ENCODE results near the gene STARD3NL. TPM values are rescaled to one million over a fixed set of nuclear protein-coding genes. Genes with fewer than 3 reads are reported as not detected.

Gene STARD3NL
- polyA plus RNA-seq (233 and 240 TPM in 2 replicates), polyA minus RNA-seq (126 and 154 TPM in 2 replicates)

DNA sequence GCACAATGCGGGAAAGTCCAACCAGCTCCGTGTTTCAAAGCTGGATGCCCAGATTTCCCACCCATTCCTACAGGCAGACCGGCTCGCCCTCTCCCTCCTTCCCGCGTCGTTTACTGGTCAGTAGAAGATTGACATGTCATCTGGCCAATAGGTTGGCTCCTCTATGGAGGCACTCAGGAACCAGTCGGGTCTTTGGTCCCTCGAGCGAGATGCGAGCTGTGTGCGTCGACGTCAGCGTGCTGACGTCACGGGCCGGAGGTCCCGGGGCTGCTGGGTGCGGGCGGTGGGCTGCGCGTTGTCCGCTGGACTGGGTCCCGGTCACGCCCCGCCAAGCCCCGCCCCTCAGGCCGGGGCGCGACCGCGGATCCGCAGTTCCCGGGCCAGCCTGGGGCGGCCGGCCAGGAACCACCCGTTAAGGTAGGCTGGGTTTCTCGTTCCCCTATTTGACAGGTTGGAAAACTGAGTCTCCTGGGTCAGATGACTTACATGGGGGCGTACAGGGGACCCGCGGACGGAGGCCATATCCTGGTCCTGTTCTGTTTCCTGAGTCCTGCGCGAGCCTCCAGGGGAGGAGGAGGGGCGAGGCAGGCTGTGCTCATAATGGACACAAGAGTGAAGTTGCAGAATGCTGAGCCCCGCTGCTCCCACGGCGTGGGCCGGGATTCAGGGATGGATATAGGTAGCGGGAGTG, at the start of gene STARD3NL:
Gene STARD3NL (plus strand): TSS at position 242 of the 691 bp plus-strand sequence. CDS start 29,260 bp downstream, outside the sequence.
- H3K4me2 ChIP-seq (ENCODE audit: low read length): peak within 1 kb of the TSS; percentile 77
- H3K9me3 ChIP-seq (ENCODE audit: low read length): no peaks in the 10 kb centered on the region
- peak within 1 kb of the TSS; percentile 87 for H3K4me3 ChIP-seq (ENCODE audit: low read length)
- no peaks in the 10 kb centered on the region for H3F3A ChIP-seq (ENCODE audit: insufficient read depth, low read length, poor library complexity, severe bottlenecking)
- peak within 1 kb of the TSS; percentile 91 for H2AFZ ChIP-seq (ENCODE audit: low read depth, low read length)
- H3K27me3 ChIP-seq (ENCODE audit: insufficient read depth, low read depth, low read length): no peaks in the 10 kb centered on the region
- H3K79me2 ChIP-seq (replicated peaks; ENCODE audit: insufficient read depth, low read length): peaks cover 51% of the 10 kb centered on the region
- TF ChIP-seq MXI1 (conservative IDR thresholded peaks at IDR 0.05; ENCODE audit: poor library complexity, severe bottlenecking) (peak; percentile 80), SMC3 (conservative IDR thresholded peaks at IDR 0.05; ENCODE audit: poor library complexity) (peak; percentile 4), POLR2AphosphoS5 (IDR thresholded peaks at IDR 0.05) (peak; percentile 87), RAD21 (conservative IDR thresholded peaks at IDR 0.05) (no peak), TAF1 (IDR thresholded peaks at IDR 0.05; ENCODE audit: low read depth) (no peak), EP300 (conservative IDR thresholded peaks at IDR 0.05; ENCODE audit: poor library complexity, severe bottlenecking) (peak; percentile 75)
- TF ChIP-seq, protein P1, sequence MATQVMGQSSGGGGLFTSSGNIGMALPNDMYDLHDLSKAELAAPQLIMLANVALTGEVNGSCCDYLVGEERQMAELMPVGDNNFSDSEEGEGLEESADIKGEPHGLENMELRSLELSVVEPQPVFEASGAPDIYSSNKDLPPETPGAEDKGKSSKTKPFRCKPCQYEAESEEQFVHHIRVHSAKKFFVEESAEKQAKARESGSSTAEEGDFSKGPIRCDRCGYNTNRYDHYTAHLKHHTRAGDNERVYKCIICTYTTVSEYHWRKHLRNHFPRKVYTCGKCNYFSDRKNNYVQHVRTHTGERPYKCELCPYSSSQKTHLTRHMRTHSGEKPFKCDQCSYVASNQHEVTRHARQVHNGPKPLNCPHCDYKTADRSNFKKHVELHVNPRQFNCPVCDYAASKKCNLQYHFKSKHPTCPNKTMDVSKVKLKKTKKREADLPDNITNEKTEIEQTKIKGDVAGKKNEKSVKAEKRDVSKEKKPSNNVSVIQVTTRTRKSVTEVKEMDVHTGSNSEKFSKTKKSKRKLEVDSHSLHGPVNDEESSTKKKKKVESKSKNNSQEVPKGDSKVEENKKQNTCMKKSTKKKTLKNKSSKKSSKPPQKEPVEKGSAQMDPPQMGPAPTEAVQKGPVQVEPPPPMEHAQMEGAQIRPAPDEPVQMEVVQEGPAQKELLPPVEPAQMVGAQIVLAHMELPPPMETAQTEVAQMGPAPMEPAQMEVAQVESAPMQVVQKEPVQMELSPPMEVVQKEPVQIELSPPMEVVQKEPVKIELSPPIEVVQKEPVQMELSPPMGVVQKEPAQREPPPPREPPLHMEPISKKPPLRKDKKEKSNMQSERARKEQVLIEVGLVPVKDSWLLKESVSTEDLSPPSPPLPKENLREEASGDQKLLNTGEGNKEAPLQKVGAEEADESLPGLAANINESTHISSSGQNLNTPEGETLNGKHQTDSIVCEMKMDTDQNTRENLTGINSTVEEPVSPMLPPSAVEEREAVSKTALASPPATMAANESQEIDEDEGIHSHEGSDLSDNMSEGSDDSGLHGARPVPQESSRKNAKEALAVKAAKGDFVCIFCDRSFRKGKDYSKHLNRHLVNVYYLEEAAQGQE (IDR thresholded peaks at IDR 0.05; ENCODE audit: borderline replicate concordance): no peak
- TF ChIP-seq, protein P2, sequence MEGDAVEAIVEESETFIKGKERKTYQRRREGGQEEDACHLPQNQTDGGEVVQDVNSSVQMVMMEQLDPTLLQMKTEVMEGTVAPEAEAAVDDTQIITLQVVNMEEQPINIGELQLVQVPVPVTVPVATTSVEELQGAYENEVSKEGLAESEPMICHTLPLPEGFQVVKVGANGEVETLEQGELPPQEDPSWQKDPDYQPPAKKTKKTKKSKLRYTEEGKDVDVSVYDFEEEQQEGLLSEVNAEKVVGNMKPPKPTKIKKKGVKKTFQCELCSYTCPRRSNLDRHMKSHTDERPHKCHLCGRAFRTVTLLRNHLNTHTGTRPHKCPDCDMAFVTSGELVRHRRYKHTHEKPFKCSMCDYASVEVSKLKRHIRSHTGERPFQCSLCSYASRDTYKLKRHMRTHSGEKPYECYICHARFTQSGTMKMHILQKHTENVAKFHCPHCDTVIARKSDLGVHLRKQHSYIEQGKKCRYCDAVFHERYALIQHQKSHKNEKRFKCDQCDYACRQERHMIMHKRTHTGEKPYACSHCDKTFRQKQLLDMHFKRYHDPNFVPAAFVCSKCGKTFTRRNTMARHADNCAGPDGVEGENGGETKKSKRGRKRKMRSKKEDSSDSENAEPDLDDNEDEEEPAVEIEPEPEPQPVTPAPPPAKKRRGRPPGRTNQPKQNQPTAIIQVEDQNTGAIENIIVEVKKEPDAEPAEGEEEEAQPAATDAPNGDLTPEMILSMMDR (IDR thresholded peaks at IDR 0.05; ENCODE audit: poor library complexity, severe bottlenecking): no peak
- peak within 1 kb of the TSS; percentile 81 for H3K27ac ChIP-seq (ENCODE audit: low read length)
- no peaks in the 10 kb centered on the region for H3K36me3 ChIP-seq (ENCODE audit: insufficient read depth, low read length)
- no peaks in the 10 kb centered on the region for H3K9me2 ChIP-seq (ENCODE audit: insufficient read depth, low read length)
- H4K20me1 ChIP-seq (ENCODE audit: insufficient read depth): no peaks in the 10 kb centered on the region
- H3K9ac ChIP-seq (ENCODE audit: low read length): peak within 1 kb of the TSS; percentile 82

DNA sequence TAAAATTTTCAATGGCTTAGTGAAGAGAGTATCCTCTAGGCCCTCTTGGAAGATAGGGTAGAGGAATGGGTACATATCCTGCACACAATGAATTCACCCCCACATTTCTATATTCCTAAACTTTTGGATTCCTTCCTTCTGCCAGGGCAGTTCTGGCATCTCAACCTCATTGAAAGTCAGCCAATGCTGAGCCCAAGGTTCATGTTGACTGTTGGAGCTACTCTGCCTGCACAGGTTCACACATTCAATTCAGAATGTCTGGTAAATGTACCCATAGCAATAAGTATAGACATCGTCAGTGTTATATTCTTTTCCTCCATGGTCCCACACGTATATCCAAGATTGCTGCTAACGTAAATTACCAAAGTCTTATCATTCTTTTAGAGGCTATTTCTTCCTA, 48.9 kb upstream of the STARD3NL start:
- Histone ChIP-seq H4K20me1 (ENCODE audit: insufficient read depth) (no peaks in the 10 kb centered on the region), H3F3A (ENCODE audit: insufficient read depth, low read length, poor library complexity, severe bottlenecking) (no peaks in the 10 kb centered on the region), H3K79me2 (replicated peaks; ENCODE audit: insufficient read depth, low read length) (no peaks in the 10 kb centered on the region), H3K27me3 (ENCODE audit: insufficient read depth, low read depth, low read length) (no peaks in the 10 kb centered on the region), H3K9me3 (ENCODE audit: low read length) (no peaks in the 10 kb centered on the region), H3K27ac (ENCODE audit: low read length) (no peak overlapping the region), H3K9me2 (ENCODE audit: insufficient read depth, low read length) (no peaks in the 10 kb centered on the region), H3K4me3 (ENCODE audit: low read length) (no peak overlapping the region), H3K36me3 (ENCODE audit: insufficient read depth, low read length) (no peaks in the 10 kb centered on the region), H3K4me2 (ENCODE audit: low read length) (no peak overlapping the region), H3K9ac (ENCODE audit: low read length) (no peak overlapping the region), H2AFZ (ENCODE audit: low read depth, low read length) (no peak overlapping the region)
- TF ChIP-seq EP300 (conservative IDR thresholded peaks at IDR 0.05; ENCODE audit: poor library complexity, severe bottlenecking) (no peak), SMC3 (conservative IDR thresholded peaks at IDR 0.05; ENCODE audit: poor library complexity) (no peak), POLR2AphosphoS5 (IDR thresholded peaks at IDR 0.05) (no peak), TAF1 (IDR thresholded peaks at IDR 0.05; ENCODE audit: low read depth) (no peak), MXI1 (conservative IDR thresholded peaks at IDR 0.05; ENCODE audit: poor library complexity, severe bottlenecking) (no peak), RAD21 (conservative IDR thresholded peaks at IDR 0.05) (no peak)
- TF ChIP-seq, protein P2 (IDR thresholded peaks at IDR 0.05; ENCODE audit: poor library complexity, severe bottlenecking): no peak
- TF ChIP-seq, protein P1 (IDR thresholded peaks at IDR 0.05; ENCODE audit: borderline replicate concordance): no peak

Measured in neural cell (in vitro differentiated cells).